ENCODE results near the gene CD63. TPM values are rescaled to one million over a fixed set of nuclear protein-coding genes. Genes with fewer than 3 reads are reported as not detected.
A peak's percentile ranks its signal among the peaks of the same experiment; 100 is the strongest.

Gene CD63
- total and polyA plus RNA-seq, 10 donors = 395 to 750 (median 568) TPM

- H3K4me3 ChIP-seq = peak overlapping the region in 7 of 8 donors; percentile 53 to 75 (median 61)
- H3K27me3 ChIP-seq (replicated peaks in 1 of 7) = peaks cover 0 to 17% (median 2%) of the 10 kb centered on the region in 7 donors
- intact Hi-C loops (cut with DNase I; ENCODE audit: low total_unique reads) = no loop called here
- peaks cover 14 to 44% (median 29%) of the 10 kb centered on the region in 6 donors for H3K4me1 ChIP-seq
- H3K36me3 ChIP-seq = no peaks in the 10 kb centered on the region
- WGBS, 5 donors = 70 to 85% (median 74%) methylated on average over 2 of the region's 2 CpGs
- no peak for DNase-seq
- no peaks in the 10 kb centered on the region for H3K9me3 ChIP-seq
- TF ChIP-seq POLR2A (IDR thresholded peaks at IDR 0.05) (no peak), POLR2AphosphoS5 (IDR thresholded peaks at IDR 0.05) (no peak), CTCF (IDR thresholded peaks at IDR 0.05 in 8 of 11, conservative IDR thresholded peaks at IDR 0.05 in 3 of 11) (peak in 1 of 11 experiments; percentile 3)
- H3K27ac ChIP-seq = peak overlapping the region in 5 of 8 donors; percentile 58 to 89 (median 88)
Measured at GRCh38 chr12:55739025-55739378, 10.2 kb upstream of the CD63 start.

- H3K27ac ChIP-seq = peak overlapping the region; percentile 58 to 89 (median 86)
- intact Hi-C loops (cut with DNase I; ENCODE audit: low total_unique reads) = no loop called here
- TF ChIP-seq POLR2A (IDR thresholded peaks at IDR 0.05) = no peak
- peak; percentile 90 to 98 (median 95) for TF ChIP-seq CTCF (IDR thresholded peaks at IDR 0.05 in 8 of 11, conservative IDR thresholded peaks at IDR 0.05 in 3 of 11)
- TF ChIP-seq POLR2AphosphoS5 (IDR thresholded peaks at IDR 0.05) = peak in 1 of 3 donors; percentile 11
- H3K4me3 ChIP-seq = peak overlapping the region; percentile 39 to 75 (median 60)
- peaks cover 12 to 38% (median 24%) of the 10 kb centered on the region in 6 donors for H3K4me1 ChIP-seq
- peaks cover 0 to 11% (median 0%) of the 10 kb centered on the region in 7 donors for H3K27me3 ChIP-seq (replicated peaks in 1 of 7)
- WGBS, 5 donors = 0 to 2% (median 1%) methylated on average over 13 to 14 of the region's 14 CpGs
- peak; percentile 95 for DNase-seq
- no peaks in the 10 kb centered on the region for H3K36me3 ChIP-seq
- H3K9me3 ChIP-seq = no peaks in the 10 kb centered on the region
Measured at GRCh38 chr12:55738123-55739024, 9.6 kb upstream of the CD63 start.

- DNase-seq = no peak
- Histone ChIP-seq H3K4me1 (peaks cover 12 to 35% (median 23%) of the 10 kb centered on the region in 6 donors), H3K9me3 (no peaks in the 10 kb centered on the region), H3K27ac (peak overlapping the region; percentile 58 to 89 (median 86)), H3K4me3 (peak overlapping the region in 6 of 8 donors; percentile 57 to 75 (median 61)), H3K36me3 (no peaks in the 10 kb centered on the region), H3K27me3 (replicated peaks in 1 of 7) (peaks cover 0 to 9% (median 0%) of the 10 kb centered on the region in 7 donors)
- no peak for TF ChIP-seq POLR2AphosphoS5 (IDR thresholded peaks at IDR 0.05)
- TF ChIP-seq CTCF (IDR thresholded peaks at IDR 0.05 in 8 of 11, conservative IDR thresholded peaks at IDR 0.05 in 3 of 11) = peak in 1 of 11 experiments; percentile 11
- WGBS, 5 donors = 16 to 29% (median 23%) methylated on average over 4 of the region's 4 CpGs
- intact Hi-C loops (cut with DNase I; ENCODE audit: low total_unique reads) = no loop called here
Measured at GRCh38 chr12:55737581-55738122, 8.8 kb upstream of the CD63 start.

Data from spleen (tissue), 11 donors.